Inferior parietal cortex (tissue), 1 donor: Measurements from ENCODE around the gene RCSD1.

Experiments
- DNase-seq: peaks from one replicate; pipeline ENCODE4 v3.0.0-alpha.2; 2016; ENCODE audit errors: extremely low spot score

Gene RCSD1

GRCh38 chr1:167746013-167746672 is 116.1 kb downstream of the RCSD1 start:
- no peak for DNase-seq

GRCh38 chr1:167746988-167747655 is 117.1 kb downstream of the RCSD1 start:
- DNase-seq, result no peak

- DNase-seq, result no peak
Observed at GRCh38 chr1:167747988-167748387, 118.0 kb downstream of the RCSD1 start.

GRCh38 chr1:167748906-167749305 is 118.9 kb downstream of the RCSD1 start:
- DNase-seq, result no peak

- no peak for DNase-seq
Observed at GRCh38 chr1:167749741-167750140, 119.7 kb downstream of the RCSD1 start.

- DNase-seq, result no peak
Observed at GRCh38 chr1:167750641-167751040, 120.6 kb downstream of the RCSD1 start.

GRCh38 chr1:167751676-167752075 is 121.6 kb downstream of the RCSD1 start:
- no peak for DNase-seq

- no peak for DNase-seq
Observed at GRCh38 chr1:167752219-167752985, 122.4 kb downstream of the RCSD1 start.

- no peak for DNase-seq
Observed at GRCh38 chr1:167755654-167756053, 125.6 kb downstream of the RCSD1 start.
